ENCODE data around the gene NXN. TPM values are rescaled to one million over a fixed set of nuclear protein-coding genes. Genes with fewer than 3 reads are reported as not detected.

NXN gene
- polyA plus RNA-seq, 3 donors: not detected

GRCh38 chr17:992933-993332, 13.4 kb upstream of the NXN start:
- peaks cover 30 to 41% of the 10 kb centered on the region in 2 donors for H3K9me3 ChIP-seq (replicated peaks in 1 of 2; ENCODE audit: control insufficient read depth in 1 of 2, insufficient read depth in 1 of 2, low read length in 2 of 2)
- Mint-ChIP-seq H3K4me3 (no peak overlapping the region), H3K36me3 (no peaks in the 10 kb centered on the region), H3K4me1 (peaks cover 6% of the 10 kb centered on the region), H3K27ac (no peak overlapping the region), H3K9me3 (peaks cover 22 to 48% (median 41%) of the 10 kb centered on the region in 7 donors), H3K27me3 (ENCODE audit: low read depth in 3 of 3) (peaks cover 0 to 4% (median 2%) of the 10 kb centered on the region in 3 donors)
- H3K27me3 ChIP-seq (ENCODE audit: control insufficient read depth in 2 of 2, insufficient read depth in 2 of 2, low read length in 2 of 2): no peaks in the 10 kb centered on the region
- no peak for DNase-seq
- no peak for TF ChIP-seq CTCF (IDR thresholded peaks at IDR 0.05)
- H3K36me3 ChIP-seq (replicated peaks in 1 of 2; ENCODE audit: control insufficient read depth in 1 of 2, insufficient read depth in 2 of 2, low read length in 2 of 2): no peaks in the 10 kb centered on the region
- peaks cover 3% of the 10 kb centered on the region for H4K20me1 ChIP-seq (ENCODE audit: insufficient read depth, low read length)
- intact Hi-C loops (cut with micrococcal nuclease): no loop called here
- H3K27ac ChIP-seq (ENCODE audit: low read depth in 1 of 2, low read length in 2 of 2): no peak overlapping the region
- no peak overlapping the region for H3K4me2 ChIP-seq (replicated peaks; ENCODE audit: extremely low read depth, low read length, poor library complexity, severe bottlenecking)
- H2AFZ ChIP-seq (ENCODE audit: insufficient read depth, low read depth, low read length, poor library complexity, severe bottlenecking): no peak overlapping the region
- H3K4me1 ChIP-seq (ENCODE audit: control insufficient read depth in 1 of 2, insufficient read depth in 2 of 2, low read length in 2 of 2): peaks cover 7 to 9% of the 10 kb centered on the region in 2 donors
- H3K4me3 ChIP-seq (replicated peaks in 1 of 3; ENCODE audit: low read depth in 2 of 3, low read length in 3 of 3): no peak overlapping the region
- peaks cover 10% of the 10 kb centered on the region for H3K79me2 ChIP-seq (ENCODE audit: insufficient read depth, low read length)
- H3K9ac ChIP-seq (ENCODE audit: insufficient read depth, low read length, poor library complexity, severe bottlenecking): no peak overlapping the region
- 84% methylated on average over 8 of the region's 13 CpGs for WGBS (ENCODE audit: insufficient coverage)

- Histone ChIP-seq H3K4me1 (ENCODE audit: control insufficient read depth in 1 of 2, insufficient read depth in 2 of 2, low read length in 2 of 2) (no peaks in the 10 kb centered on the region), H3K9me3 (replicated peaks in 1 of 2; ENCODE audit: control insufficient read depth in 1 of 2, insufficient read depth in 1 of 2, low read length in 2 of 2) (peaks cover 13 to 25% of the 10 kb centered on the region in 2 donors), H2AFZ (ENCODE audit: insufficient read depth, low read depth, low read length, poor library complexity, severe bottlenecking) (no peak overlapping the region), H3K9ac (ENCODE audit: insufficient read depth, low read length, poor library complexity, severe bottlenecking) (no peak overlapping the region), H4K20me1 (ENCODE audit: insufficient read depth, low read length) (no peaks in the 10 kb centered on the region), H3K27me3 (ENCODE audit: control insufficient read depth in 2 of 2, insufficient read depth in 2 of 2, low read length in 2 of 2) (no peaks in the 10 kb centered on the region), H3K79me2 (ENCODE audit: insufficient read depth, low read length) (no peaks in the 10 kb centered on the region), H3K4me2 (replicated peaks; ENCODE audit: extremely low read depth, low read length, poor library complexity, severe bottlenecking) (no peak overlapping the region), H3K36me3 (replicated peaks in 1 of 2; ENCODE audit: control insufficient read depth in 1 of 2, insufficient read depth in 2 of 2, low read length in 2 of 2) (no peaks in the 10 kb centered on the region), H3K27ac (ENCODE audit: low read depth in 1 of 2, low read length in 2 of 2) (no peak overlapping the region), H3K4me3 (replicated peaks in 1 of 3; ENCODE audit: low read depth in 2 of 3, low read length in 3 of 3) (no peak overlapping the region)
- DNase-seq: no peak
- Mint-ChIP-seq H3K36me3 (no peaks in the 10 kb centered on the region), H3K27ac (no peak overlapping the region), H3K9me3 (peaks cover 13 to 26% (median 21%) of the 10 kb centered on the region in 7 donors), H3K27me3 (ENCODE audit: low read depth in 3 of 3) (peaks cover 3 to 7% (median 4%) of the 10 kb centered on the region in 3 donors), H3K4me3 (no peak overlapping the region), H3K4me1 (no peaks in the 10 kb centered on the region)
- intact Hi-C loops (cut with micrococcal nuclease): no loop called here
- TF ChIP-seq CTCF (IDR thresholded peaks at IDR 0.05): no peak
- 88% methylated on average over 8 of the region's 11 CpGs for WGBS (ENCODE audit: insufficient coverage)
These were observed 9.0 kb upstream of the NXN start for GRCh38 chr17:988561-988960.
